ENCODE measurements around the gene PCDHGA1. TPM values are rescaled to one million over a fixed set of nuclear protein-coding genes. Genes with fewer than 3 reads are reported as not detected.

The PCDHGA1 gene
- total RNA-seq, 2 experiments from 2014 or later, result 0.07 TPM; not detected in 1

- Mint-ChIP-seq H3K36me3 (ENCODE audit: low read depth) (peaks cover 24% of the 10 kb centered on the region), H3K27ac (no peak within 1 kb of the TSS), H3K4me3 (no peak within 1 kb of the TSS), H3K27me3 (peaks cover 70% of the 10 kb centered on the region), H3K9me3 (peaks cover 32% of the 10 kb centered on the region), H3K4me1 (ENCODE audit: low read depth) (no peaks in the 10 kb centered on the region)
- POLR2A ChIA-PET, result no interaction called here
- no peak for TF ChIP-seq CTCF (IDR thresholded peaks at IDR 0.05)
- DNase-seq, result no peak
- intact Hi-C loops (cut with micrococcal nuclease), result no loop called here
- no peak for ATAC-seq
- CTCF ChIA-PET, result interaction anchor here (0.8 to 2.0 kb wide), 10 partner anchors 9 to 200 kb away, joined by 3 to 8 read pairs (median 5); partner anchors contain the start of genes PCDHB7, PCDHGA1, PCDHGA10 and PCDHGA11
These were observed 33.8 kb downstream of the PCDHGA1 start, which contains the start of gene PCDHGA5 for GRCh38 chr5:141363952-141364660. PCDHGA5 (plus strand) TSS chr5:141364162; CDS start chr5:141364331, 169 bp downstream.

GRCh38 chr5:141366016-141366896 lies 35.9 kb downstream of the PCDHGA1 start:
- H3K9me3 Mint-ChIP-seq, result peaks cover 22% of the 10 kb centered on the region
- H3K27ac Mint-ChIP-seq, result no peak overlapping the region
- no peaks in the 10 kb centered on the region for H3K4me1 Mint-ChIP-seq (ENCODE audit: low read depth)
- ChIA-PET CTCF (interaction anchor here (1.5 kb wide), 1 partner anchor 21 kb away, joined by 4 read pairs; the partner anchor contains the start of gene PCDHGB4), POLR2A (no interaction called here)
- ATAC-seq, result no peak
- intact Hi-C loops (cut with micrococcal nuclease), result no loop called here
- no peak overlapping the region for H3K4me3 Mint-ChIP-seq
- no peak for TF ChIP-seq CTCF (IDR thresholded peaks at IDR 0.05)
- H3K36me3 Mint-ChIP-seq (ENCODE audit: low read depth), result peaks cover 12% of the 10 kb centered on the region
- no peak for DNase-seq
- peaks cover 70% of the 10 kb centered on the region for H3K27me3 Mint-ChIP-seq

- Mint-ChIP-seq H3K27ac (no peak within 1 kb of the TSS), H3K4me3 (peak within 1 kb of the TSS; percentile 58), H3K36me3 (ENCODE audit: low read depth) (peaks cover 21% of the 10 kb centered on the region), H3K27me3 (peaks cover 67% of the 10 kb centered on the region), H3K4me1 (ENCODE audit: low read depth) (peaks cover 2% of the 10 kb centered on the region), H3K9me3 (peaks cover 28% of the 10 kb centered on the region)
- POLR2A ChIA-PET, result no interaction called here
- intact Hi-C loops (cut with micrococcal nuclease), result no loop called here
- CTCF ChIA-PET, result interaction anchor here (0.6 to 3.5 kb wide), 32 partner anchors 10 to 286 kb away, joined by 3 to 23 read pairs (median 5); partner anchors contain the start of genes PCDHB9, PCDHGA10, PCDHGA11 and PCDHGA12
- DNase-seq (peak; percentile 48), ATAC-seq (peak; percentile 74)
- peak; percentile 27 for TF ChIP-seq CTCF (IDR thresholded peaks at IDR 0.05)
These were observed 39.9 kb downstream of the PCDHGA1 start, which contains the start of gene PCDHGB3 for GRCh38 chr5:141369994-141370848. PCDHGB3 (plus strand) TSS chr5:141370242; CDS start chr5:141370395, 153 bp downstream.

GRCh38 chr5:141371572-141372475 lies 41.5 kb downstream of the PCDHGA1 start:
- Mint-ChIP-seq H3K4me1 (ENCODE audit: low read depth) (peaks cover 2% of the 10 kb centered on the region), H3K36me3 (ENCODE audit: low read depth) (peaks cover 22% of the 10 kb centered on the region), H3K4me3 (no peak overlapping the region), H3K9me3 (peaks cover 30% of the 10 kb centered on the region), H3K27ac (no peak overlapping the region), H3K27me3 (peaks cover 65% of the 10 kb centered on the region)
- no peak for ATAC-seq
- TF ChIP-seq CTCF (IDR thresholded peaks at IDR 0.05), result no peak
- ChIA-PET POLR2A (no interaction called here), CTCF (interaction anchor here (1.0 to 3.5 kb wide), 6 partner anchors 35 to 193 kb away, joined by 5 to 23 read pairs (median 9); partner anchors contain the start of genes PCDHB9, PCDHGA10, PCDHGA12 and PCDHGB6)
- intact Hi-C loops (cut with micrococcal nuclease), result no loop called here
- no peak for DNase-seq

Data from activated CD8-positive, alpha-beta T cell treated with anti-CD3 and anti-CD28 coated beads for 36 hours (primary cell).